Measurements from ENCODE around the gene TEX11.
"Not testable (repeated sequence)": the region's sequence is repeated elsewhere in the genome, so short reads cannot be mapped to it uniquely, and the experiment has no call there.

TEX11 gene

DNA sequence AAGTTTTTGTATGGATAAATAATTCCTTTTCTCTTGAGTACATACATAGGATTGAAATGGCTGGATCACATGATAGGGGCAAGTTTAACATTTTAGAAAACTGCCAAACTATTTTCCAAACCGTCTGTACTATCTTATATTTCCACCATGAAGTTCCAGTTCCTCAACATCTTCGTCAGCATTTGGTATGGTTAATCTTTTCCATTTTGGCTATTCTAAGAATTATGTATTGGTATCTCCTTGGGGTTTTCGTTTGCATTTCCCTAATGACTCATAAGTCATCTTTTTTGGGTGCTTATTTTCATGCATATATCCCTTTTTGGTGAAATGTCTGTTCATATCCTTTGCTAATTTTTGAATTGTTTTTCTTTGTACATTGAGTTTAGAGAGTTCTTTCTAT is 236.2 kb downstream of the TEX11 start:
- Mint-ChIP-seq H3K4me1 (peaks cover 8% of the 10 kb centered on the region), H3K27ac (no peak overlapping the region)

GRCh38 chrX:70669120-70669519 is 239.4 kb downstream of the TEX11 start:
- H3K36me3 Mint-ChIP-seq, result no peaks in the 10 kb centered on the region
- no peaks in the 10 kb centered on the region for H3K9me3 Mint-ChIP-seq
- DNase-seq (ENCODE audit: low spot score in 2 of 2) (no peak), ATAC-seq (no peak)
- peaks cover 8% of the 10 kb centered on the region for H3K4me1 Mint-ChIP-seq
- H3K27ac Mint-ChIP-seq, result no peak overlapping the region
- H3K4me3 Mint-ChIP-seq, result no peak overlapping the region

More for the DNA sequence above, 236.2 kb downstream of the TEX11 start:
- no peaks in the 10 kb centered on the region for H3K36me3 Mint-ChIP-seq
- no peak for DNase-seq (ENCODE audit: low spot score in 2 of 2)
- no peak overlapping the region for H3K4me3 Mint-ChIP-seq
- peak; percentile 44 for ATAC-seq
- H3K9me3 Mint-ChIP-seq, result no peaks in the 10 kb centered on the region

DNA sequence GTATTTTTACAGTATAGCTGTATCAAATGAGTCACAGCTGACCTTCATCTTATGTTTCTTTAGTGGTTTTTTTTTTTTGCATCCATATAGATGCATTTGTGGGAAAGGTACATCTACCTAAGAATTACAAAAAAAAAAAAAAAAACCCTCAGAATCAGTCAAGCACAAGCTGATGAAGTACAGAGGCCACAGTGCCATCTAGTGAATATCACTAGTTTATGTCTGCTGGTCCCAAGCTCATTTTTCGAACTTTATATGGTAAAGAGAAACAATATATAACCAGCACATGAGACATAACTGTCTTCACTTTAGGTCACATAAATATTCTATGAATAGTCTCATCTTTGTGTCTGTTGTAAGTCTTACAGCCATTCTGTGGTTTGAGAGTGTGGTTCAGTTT is 243.8 kb downstream of the TEX11 start:
- Mint-ChIP-seq H3K27ac (no peak overlapping the region), H3K4me3 (no peak overlapping the region), H3K9me3 (no peaks in the 10 kb centered on the region), H3K4me1 (no peaks in the 10 kb centered on the region), H3K36me3 (no peaks in the 10 kb centered on the region)
- no peak for DNase-seq (ENCODE audit: low spot score in 2 of 2)
- peak; percentile 67 for ATAC-seq

- H3K27ac Mint-ChIP-seq; H3K4me3 Mint-ChIP-seq; H3K36me3 Mint-ChIP-seq; H3K9me3 Mint-ChIP-seq; H3K4me1 Mint-ChIP-seq; DNase-seq (ENCODE audit: low spot score in 2 of 2); ATAC-seq: not testable (repeated sequence)
Observed at GRCh38 chrX:70661124-70661523, 247.4 kb downstream of the TEX11 start.

DNA sequence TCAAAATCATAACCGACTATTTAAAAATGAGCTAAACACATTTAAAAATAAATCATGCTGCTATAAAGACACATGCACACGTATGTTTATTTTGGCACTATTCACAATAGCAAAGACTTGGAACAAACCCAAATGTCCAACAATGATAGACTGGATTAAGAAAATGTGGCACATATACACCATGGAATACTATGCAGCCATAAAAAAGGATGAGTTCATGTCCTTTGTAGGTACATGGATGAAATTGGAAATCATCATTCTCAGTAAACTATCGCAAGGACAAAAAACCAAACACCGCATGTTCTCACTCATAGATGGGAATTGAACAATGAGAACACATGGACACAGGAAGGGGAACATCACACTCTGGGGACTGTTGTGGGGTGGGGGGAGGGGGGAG is 251.0 kb downstream of the TEX11 start:
- H3K4me1 Mint-ChIP-seq; DNase-seq (ENCODE audit: low spot score in 2 of 2); H3K9me3 Mint-ChIP-seq; H3K36me3 Mint-ChIP-seq; H3K27ac Mint-ChIP-seq; ATAC-seq; H3K4me3 Mint-ChIP-seq: not testable (repeated sequence)

GRCh38 chrX:70656304-70656703 is 252.2 kb downstream of the TEX11 start:
- ATAC-seq (peak; percentile 63), DNase-seq (ENCODE audit: low spot score in 2 of 2) (no peak)
- Mint-ChIP-seq H3K4me1 (peaks cover 9% of the 10 kb centered on the region), H3K9me3 (no peaks in the 10 kb centered on the region), H3K4me3 (no peak overlapping the region), H3K36me3 (no peaks in the 10 kb centered on the region), H3K27ac (no peak overlapping the region)

DNA sequence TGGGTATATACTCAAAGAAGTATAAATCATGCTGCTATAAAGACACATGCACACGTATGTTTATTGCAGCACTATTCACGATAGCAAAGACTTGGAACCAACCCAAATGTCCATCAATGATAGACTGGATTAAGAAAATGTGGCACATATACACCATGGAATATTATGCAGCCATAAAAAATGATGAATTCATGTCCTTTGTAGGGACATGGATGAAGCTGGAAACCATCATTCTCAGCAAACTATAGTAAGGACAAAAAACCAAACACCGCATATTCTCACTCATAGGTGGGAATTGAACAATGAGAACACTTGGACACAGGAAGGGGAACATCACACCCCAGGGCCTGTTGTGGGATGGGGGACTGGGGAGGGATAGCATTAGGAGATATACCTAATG is 260.6 kb downstream of the TEX11 start:
- not testable (repeated sequence) for H3K4me1 Mint-ChIP-seq; H3K9me3 Mint-ChIP-seq; ATAC-seq; H3K36me3 Mint-ChIP-seq; H3K4me3 Mint-ChIP-seq; H3K27ac Mint-ChIP-seq; DNase-seq (ENCODE audit: low spot score in 2 of 2)

DNA sequence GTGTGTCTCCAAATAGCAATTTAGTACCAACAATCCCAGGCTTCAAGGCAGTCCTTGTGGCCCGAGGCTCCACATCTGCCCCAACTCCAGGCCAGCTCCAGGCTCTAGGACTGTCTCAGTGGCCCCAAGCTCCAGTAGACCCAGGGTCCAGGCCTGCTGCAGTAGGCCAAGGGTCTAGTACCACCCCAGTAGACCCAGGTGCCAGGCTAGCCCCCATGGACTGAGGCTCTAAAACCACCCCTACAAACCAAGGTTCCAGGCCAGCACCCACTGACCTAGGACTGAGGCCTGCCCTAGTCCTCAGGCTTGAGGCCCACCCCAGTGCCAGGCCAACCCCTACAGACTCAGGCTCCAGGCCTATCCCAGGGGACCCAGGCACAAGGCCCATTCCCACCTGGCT is 272.3 kb downstream of the TEX11 start:
- Mint-ChIP-seq H3K36me3 (no peaks in the 10 kb centered on the region), H3K4me1 (no peaks in the 10 kb centered on the region), H3K4me3 (no peak overlapping the region), H3K9me3 (no peaks in the 10 kb centered on the region), H3K27ac (no peak overlapping the region)
- ATAC-seq (no peak), DNase-seq (ENCODE audit: low spot score in 2 of 2) (no peak)

DNA sequence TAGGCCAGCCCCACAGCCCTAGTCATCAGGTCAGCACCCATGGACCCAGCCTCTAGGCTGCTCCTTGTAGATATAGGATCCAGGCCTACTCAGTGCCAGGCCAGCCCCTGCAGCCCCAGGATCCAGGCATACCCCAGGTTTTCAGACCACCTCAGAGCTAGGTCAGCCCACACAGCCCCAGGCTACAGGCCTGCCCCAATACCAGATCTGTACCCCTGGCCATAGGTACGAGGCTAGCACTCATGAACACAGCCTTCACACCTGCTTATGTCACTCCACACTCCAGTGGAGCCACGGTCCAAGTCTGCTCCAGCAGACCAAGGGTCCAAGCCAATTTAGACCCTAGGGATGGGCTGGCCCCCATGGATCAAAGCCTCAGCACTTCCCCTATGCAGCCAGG is 272.8 kb downstream of the TEX11 start:
- Mint-ChIP-seq H3K36me3 (no peaks in the 10 kb centered on the region), H3K4me3 (no peak overlapping the region), H3K27ac (no peak overlapping the region), H3K4me1 (no peaks in the 10 kb centered on the region), H3K9me3 (no peaks in the 10 kb centered on the region)
- DNase-seq (ENCODE audit: low spot score in 2 of 2) (no peak), ATAC-seq (no peak)

- H3K36me3 Mint-ChIP-seq, result no peaks in the 10 kb centered on the region
- H3K4me3 Mint-ChIP-seq, result no peak overlapping the region
- DNase-seq (ENCODE audit: low spot score in 2 of 2) (no peak), ATAC-seq (no peak)
- no peaks in the 10 kb centered on the region for H3K4me1 Mint-ChIP-seq
- no peaks in the 10 kb centered on the region for H3K9me3 Mint-ChIP-seq
- H3K27ac Mint-ChIP-seq, result no peak overlapping the region
Observed at GRCh38 chrX:70635227-70635626, 273.3 kb downstream of the TEX11 start.

GRCh38 chrX:70621743-70622142 is 286.8 kb downstream of the TEX11 start:
- Mint-ChIP-seq H3K36me3 (no peaks in the 10 kb centered on the region), H3K4me3 (no peak overlapping the region), H3K9me3 (no peaks in the 10 kb centered on the region), H3K4me1 (no peaks in the 10 kb centered on the region), H3K27ac (no peak overlapping the region)
- DNase-seq (ENCODE audit: low spot score in 2 of 2) (no peak), ATAC-seq (no peak)

DNA sequence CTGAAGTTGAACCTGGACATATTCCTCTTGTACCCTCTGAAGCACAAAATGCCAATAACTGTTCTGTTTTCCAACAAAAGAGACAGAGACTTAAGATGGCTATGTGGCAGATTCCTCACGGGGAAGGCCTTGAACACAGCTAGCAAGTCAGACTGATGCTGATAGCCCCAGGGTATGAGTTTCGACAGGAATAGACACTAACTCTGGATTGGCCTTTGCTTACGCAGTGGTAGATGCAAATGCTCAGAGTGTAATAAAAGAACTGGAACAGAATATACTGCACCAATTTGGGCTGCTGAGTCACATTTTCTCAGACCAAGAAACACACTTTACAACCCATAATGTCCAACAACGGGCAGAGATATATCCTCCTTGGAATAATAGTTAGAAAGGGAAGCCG is 290.0 kb downstream of the TEX11 start:
- no peaks in the 10 kb centered on the region for H3K36me3 Mint-ChIP-seq
- no peaks in the 10 kb centered on the region for H3K4me1 Mint-ChIP-seq
- DNase-seq (ENCODE audit: low spot score in 2 of 2) (no peak), ATAC-seq (no peak)
- no peaks in the 10 kb centered on the region for H3K9me3 Mint-ChIP-seq
- no peak overlapping the region for H3K4me3 Mint-ChIP-seq
- H3K27ac Mint-ChIP-seq, result no peak overlapping the region

DNA sequence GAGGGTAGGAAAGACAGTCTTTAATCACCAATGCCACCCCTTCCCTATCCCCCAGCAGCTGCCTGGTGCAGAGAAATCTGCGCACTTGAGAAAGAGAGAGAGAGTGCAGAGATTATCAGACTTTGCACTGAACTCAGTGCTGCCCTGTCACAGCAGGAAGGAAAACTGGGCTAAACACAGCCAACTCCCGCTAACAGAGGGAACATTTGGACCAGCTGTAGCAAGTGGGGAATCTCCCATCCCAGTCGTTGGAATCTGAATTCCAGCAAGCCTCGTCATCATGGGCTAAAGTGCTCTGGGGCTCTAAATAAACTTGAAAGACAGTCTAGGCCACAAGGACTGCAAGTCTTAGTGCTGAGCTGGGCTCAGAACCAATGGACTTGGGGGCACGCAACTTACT is 295.2 kb downstream of the TEX11 start:
- Mint-ChIP-seq H3K9me3 (no peaks in the 10 kb centered on the region), H3K4me1 (peaks cover 7% of the 10 kb centered on the region), H3K4me3 (no peak overlapping the region), H3K27ac (no peak overlapping the region), H3K36me3 (no peaks in the 10 kb centered on the region)
- no peak for DNase-seq (ENCODE audit: low spot score in 2 of 2)
- no peak for ATAC-seq

- H3K4me3 Mint-ChIP-seq, result no peak overlapping the region
- ATAC-seq (no peak), DNase-seq (ENCODE audit: low spot score in 2 of 2) (no peak)
- no peaks in the 10 kb centered on the region for H3K36me3 Mint-ChIP-seq
- H3K4me1 Mint-ChIP-seq, result peaks cover 7% of the 10 kb centered on the region
- H3K9me3 Mint-ChIP-seq, result no peaks in the 10 kb centered on the region
- H3K27ac Mint-ChIP-seq, result no peak overlapping the region
Observed at GRCh38 chrX:70605352-70605751, 303.2 kb downstream of the TEX11 start.

DNA sequence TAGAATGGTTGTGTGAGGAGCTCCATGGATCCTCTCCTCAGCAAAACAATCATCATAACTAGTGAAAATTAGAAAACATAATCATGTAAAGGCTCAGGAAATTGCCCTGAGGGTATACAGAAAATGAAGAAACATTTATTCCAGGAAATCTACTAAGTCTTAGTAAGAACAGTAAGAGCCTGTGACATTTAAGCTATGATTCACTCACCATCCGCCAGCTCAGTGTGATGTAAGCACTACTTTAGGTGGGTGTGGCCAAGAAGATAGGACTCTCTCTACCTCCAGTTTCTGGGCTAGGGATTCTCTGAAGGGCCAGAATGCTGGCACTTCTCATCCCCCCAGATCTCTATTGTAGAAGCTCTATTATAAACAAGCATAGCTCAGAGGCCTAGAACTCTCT is 316.4 kb downstream of the TEX11 start:
- peak in 1 of 2 donors; percentile 50 for DNase-seq (ENCODE audit: low spot score in 2 of 2)
- no peaks in the 10 kb centered on the region for H3K36me3 Mint-ChIP-seq
- peak overlapping the region; percentile 48 for H3K27ac Mint-ChIP-seq
- peaks cover 3% of the 10 kb centered on the region for H3K9me3 Mint-ChIP-seq
- peak; percentile 100 for ATAC-seq
- H3K4me1 Mint-ChIP-seq, result peaks cover 18% of the 10 kb centered on the region
- no peak overlapping the region for H3K4me3 Mint-ChIP-seq

- H3K36me3 Mint-ChIP-seq; H3K4me1 Mint-ChIP-seq; H3K4me3 Mint-ChIP-seq; ATAC-seq; H3K9me3 Mint-ChIP-seq; H3K27ac Mint-ChIP-seq; DNase-seq (ENCODE audit: low spot score in 2 of 2): not testable (repeated sequence)
Observed at GRCh38 chrX:70587158-70587557, 321.4 kb downstream of the TEX11 start.

DNA sequence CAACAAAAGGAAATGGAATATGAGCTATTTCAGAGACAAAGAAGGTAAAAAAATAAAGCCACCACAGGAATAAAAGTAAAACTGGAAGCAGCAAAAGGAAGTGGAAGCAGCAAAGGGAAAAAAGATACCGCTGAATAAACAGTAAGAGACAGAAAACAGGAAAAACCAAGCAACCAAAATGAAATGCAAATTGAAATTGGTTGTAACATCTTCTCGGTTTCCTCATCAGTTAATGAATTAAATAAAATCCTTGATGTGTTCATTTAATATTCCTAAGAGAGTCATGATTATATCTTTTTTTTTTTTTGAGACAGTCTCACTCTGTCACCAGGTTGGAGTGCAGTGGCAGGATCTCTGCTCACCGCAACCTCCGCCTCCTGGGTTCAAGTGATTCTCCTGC is 331.1 kb downstream of the TEX11 start:
- Mint-ChIP-seq H3K36me3 (no peaks in the 10 kb centered on the region), H3K4me3 (no peak overlapping the region), H3K9me3 (peaks cover 8% of the 10 kb centered on the region), H3K27ac (no peak overlapping the region), H3K4me1 (no peaks in the 10 kb centered on the region)
- ATAC-seq (no peak), DNase-seq (ENCODE audit: low spot score in 2 of 2) (no peak)

All from stimulated activated effector memory CD8-positive, alpha-beta T cell treated with anti-CD3 and anti-CD28 coated beads, Interleukin-12 subunit alpha, Interleukin-12 subunit beta, amount 100 ng/mL, for 72 hours (primary cell).